Endometrial microvascular endothelial cells (primary cell): ENCODE results near the gene LACTBL1. TPM values are rescaled to one million over a fixed set of nuclear protein-coding genes. Genes with fewer than 3 reads are reported as not detected.
"Not testable (repeated sequence)": the region's sequence is repeated elsewhere in the genome, so short reads cannot be mapped to it uniquely, and the experiment has no call there.

Experiments used
- in situ Hi-C: cut with HindIII; loops from 2 replicates; pipeline ENCODE4 v1.10.0; 2017; ENCODE audit warnings: low sequenced_read_pairs, low pct_unique_long_range_greater_than_20kb; ENCODE audit errors: inconsistent ontology term
- total RNA-seq: library from RNA; depleted of rRNA; stranded (reverse); fragments of >200 nt; gene quantifications from one replicate; pipeline ENCODE4 v1.2.3, GENCODE V29; 2015; ENCODE audit errors: inconsistent ontology term

Gene LACTBL1
- total RNA-seq, 1 donor from 2014 or later, result not detected

- in situ Hi-C loops, result not testable (repeated sequence)
Observed at GRCh38 chr1:22980471-22980790, 7.8 kb upstream of the LACTBL1 start.

DNA sequence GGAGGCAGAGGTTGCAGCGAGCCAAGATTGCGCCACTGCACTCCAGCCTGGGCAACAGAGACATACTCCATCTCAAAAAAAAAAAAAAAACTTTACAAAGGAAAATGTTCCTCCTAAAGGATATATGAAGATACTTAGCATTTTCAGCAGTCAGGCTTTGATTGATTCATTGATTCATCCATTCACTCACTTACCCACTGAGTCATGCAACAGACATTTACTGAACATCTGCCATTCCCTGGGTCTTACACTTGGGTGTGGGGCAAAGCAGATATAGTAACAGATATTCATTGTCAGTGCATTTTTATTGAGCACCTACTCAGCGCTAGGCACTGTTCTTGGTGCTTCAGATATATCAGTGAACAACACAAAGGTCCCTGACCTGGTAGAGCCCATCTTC lies 5.6 kb upstream of the LACTBL1 start:
- in situ Hi-C loops, result no loop called here

- in situ Hi-C loops, result no loop called here
Observed at GRCh38 chr1:22976461-22977243, 4.0 kb upstream of the LACTBL1 start.

DNA sequence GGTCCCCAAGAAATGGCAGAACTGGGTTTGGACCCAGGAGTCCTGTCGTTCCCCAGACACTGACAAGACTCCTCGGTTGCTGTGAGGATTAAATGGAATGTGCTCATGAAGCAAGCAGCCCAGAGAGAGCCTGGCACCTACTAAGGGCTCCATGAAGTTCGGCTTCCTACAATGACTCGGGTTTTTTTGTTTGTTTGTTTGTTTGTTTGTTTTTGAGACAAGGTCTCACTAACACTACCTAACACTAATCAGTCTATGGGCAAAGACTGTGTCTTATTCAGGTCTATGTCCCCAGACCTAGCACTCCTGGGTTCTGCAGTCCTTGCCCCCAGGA lies 3.4 kb upstream of the LACTBL1 start:
- in situ Hi-C loops, result no loop called here

- in situ Hi-C loops, result no loop called here
Observed at GRCh38 chr1:22975694-22976093, 3.0 kb upstream of the LACTBL1 start.

GRCh38 chr1:22971611-22972405 lies 858 bp downstream of the LACTBL1 start:
- in situ Hi-C loops, result no loop called here

- in situ Hi-C loops, result no loop called here
Observed at GRCh38 chr1:22971161-22971560, 1.5 kb downstream of the LACTBL1 start.

DNA sequence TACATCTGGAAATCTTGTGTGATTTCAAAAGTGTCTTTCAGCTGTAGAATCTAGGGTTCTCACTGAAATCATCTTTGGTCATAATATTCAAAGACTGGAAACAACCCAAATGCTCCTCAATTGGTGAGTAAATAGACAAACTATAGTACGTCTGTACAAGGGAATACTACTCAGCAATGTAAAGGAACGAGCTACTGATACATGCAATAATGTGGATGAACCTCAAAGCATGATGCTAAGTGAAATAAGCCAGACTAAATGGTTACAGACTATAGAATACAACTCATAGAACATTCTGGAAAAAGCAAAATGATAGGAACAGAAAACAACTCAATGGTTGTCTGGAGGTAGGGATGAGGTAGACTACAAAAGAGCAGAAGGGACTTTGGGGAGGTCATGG lies 2.6 kb downstream of the LACTBL1 start:
- in situ Hi-C loops, result no loop called here

- in situ Hi-C loops, result no loop called here
Observed at GRCh38 chr1:22969304-22969709, 3.4 kb downstream of the LACTBL1 start.

DNA sequence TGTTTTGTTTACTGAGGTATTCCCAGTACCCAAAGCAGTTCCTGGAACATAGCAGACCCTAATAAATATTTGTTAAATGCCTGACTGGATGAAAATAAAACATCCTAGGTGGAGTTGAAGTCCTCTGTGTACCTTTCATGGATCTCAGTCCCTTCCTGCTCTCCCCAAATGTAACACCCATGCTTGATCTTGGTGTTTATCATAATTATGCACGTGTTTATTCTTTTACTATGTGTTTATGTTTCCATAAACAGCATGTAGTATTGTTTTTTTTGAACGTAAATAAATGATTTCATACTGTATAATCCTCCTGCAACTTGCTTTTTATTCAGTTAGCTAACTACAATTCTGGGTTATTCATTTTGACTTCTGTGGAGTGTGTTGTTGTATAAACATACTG lies 4.8 kb downstream of the LACTBL1 start:
- in situ Hi-C loops, result no loop called here

- in situ Hi-C loops, result no loop called here
Observed at GRCh38 chr1:22966309-22966708, 6.4 kb downstream of the LACTBL1 start.

GRCh38 chr1:22963044-22963677 lies 9.5 kb downstream of the LACTBL1 start:
- in situ Hi-C loops, result no loop called here

GRCh38 chr1:22962558-22962957 lies 10.1 kb downstream of the LACTBL1 start:
- in situ Hi-C loops, result no loop called here

DNA sequence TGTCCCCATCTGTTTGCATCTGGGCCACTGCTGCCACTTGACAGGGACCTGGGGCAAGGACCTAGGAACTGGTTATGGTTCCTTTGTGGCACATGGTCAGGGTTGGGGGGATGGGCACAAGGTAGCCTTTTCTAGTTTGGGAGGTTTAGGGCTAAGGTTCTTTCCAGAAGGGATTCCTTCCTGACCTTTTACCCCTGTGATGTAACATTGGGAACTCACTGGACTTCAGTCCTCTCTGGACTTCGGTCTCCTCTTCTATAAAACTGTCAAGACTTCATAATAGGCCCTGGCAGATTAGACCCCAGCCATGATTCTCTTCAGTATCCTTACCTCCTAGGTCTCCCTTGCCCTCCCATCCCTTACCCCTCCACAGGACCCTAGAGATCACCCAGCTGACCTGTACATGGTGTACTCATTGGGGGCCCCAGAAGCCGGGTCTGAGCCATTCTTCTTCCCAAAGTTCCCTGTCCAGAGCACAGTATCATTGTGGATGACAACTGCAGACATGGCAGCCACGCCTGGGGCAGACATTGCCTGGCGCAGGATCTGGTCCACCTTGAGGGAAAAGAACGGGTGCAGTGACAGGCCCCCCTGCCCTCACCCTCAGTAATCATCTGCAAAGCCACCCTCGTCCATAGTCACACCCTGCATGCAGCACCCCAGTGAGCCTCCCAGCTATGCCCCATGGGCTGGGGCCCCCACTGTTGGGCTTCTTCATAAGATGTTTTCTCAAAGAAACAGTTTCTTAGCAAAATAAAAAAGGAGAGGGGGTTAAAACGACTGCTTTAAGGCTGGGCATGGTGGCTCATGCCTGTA lies 12.9 kb downstream of the LACTBL1 start:
- in situ Hi-C loops, result no loop called here

DNA sequence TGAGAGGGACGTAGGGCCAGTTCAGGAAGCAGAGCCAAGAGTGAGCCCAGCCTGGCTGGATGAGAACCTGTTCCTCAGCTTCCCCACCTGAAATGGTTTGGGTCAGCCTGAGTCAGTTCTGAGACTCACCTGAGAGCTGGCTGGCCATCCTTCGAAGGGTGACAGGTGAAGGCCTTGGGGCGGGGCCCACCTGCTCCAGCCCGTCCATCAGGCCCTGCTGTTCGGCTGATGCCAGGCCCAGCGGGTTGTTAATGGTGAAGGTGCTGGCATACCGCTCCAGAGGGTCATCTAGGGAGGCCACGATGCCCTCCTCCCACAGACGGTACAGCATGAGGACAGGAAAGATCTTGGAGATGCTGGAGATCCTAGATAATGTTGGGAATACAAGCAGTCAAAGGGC lies 14.1 kb downstream of the LACTBL1 start:
- in situ Hi-C loops, result no loop called here

GRCh38 chr1:22957066-22957465 lies 15.6 kb downstream of the LACTBL1 start:
- in situ Hi-C loops, result no loop called here

DNA sequence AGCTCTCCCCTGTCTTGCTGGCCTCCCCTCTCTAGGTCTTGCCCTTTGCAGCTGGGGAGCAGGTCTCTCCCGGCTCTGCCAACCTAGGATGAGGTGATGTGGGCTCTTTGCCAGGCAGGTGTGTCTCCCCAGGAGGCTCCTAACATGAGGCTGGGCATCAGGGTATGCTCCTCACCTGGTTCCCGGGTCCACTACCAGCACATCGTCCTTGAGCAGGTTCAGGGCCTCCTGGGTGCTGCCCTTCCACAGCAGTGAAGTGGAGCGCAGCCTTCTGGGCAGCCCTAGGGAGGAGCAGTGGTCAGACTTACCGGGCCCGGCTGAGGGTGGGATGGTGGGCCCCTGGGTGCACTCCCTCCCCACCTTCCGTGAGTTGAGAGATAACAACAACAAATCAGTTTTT lies 17.5 kb downstream of the LACTBL1 start:
- in situ Hi-C loops, result no loop called here

- in situ Hi-C loops, result no loop called here
Observed at GRCh38 chr1:22953740-22954141, 18.9 kb downstream of the LACTBL1 start.

DNA sequence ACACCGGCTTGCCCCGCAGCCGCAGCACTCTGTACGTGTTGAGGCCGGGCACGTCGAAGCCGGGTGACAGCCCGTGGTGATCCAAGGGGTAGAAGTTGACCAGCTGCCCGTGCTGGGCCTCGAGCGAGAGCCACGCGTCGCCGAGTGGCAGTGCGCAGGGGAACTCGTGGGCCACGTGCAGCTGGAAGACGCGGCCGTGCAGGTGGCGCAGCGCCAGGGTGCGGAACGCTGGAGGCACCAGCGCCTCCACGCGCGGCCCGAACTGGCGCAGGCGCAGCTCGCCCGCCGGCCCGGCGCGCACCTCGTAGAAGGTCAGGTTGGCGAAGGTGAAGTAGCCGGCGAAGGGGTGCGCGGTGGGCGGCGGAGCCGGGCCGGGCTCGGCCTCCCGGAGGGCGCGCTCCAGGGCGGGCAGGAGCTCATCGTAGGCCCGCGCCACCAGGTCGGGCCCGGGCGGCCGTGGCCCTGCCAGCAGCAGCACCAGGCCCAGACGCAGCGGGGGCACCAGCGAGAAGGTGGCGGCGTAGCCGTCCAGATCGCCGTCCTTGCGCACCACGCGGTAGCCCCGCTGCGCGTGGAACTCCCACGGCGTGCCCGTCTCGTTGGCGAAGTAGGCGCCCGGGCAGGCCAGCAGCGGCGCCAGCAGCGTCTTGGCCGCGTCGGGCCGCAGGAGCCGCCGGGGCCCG lies 19.5 kb downstream of the LACTBL1 start:
- in situ Hi-C loops, result no loop called here
